Endothelial cell (in vitro differentiated cells): ENCODE measurements around the gene TBC1D9. TPM values are rescaled to one million over a fixed set of nuclear protein-coding genes. Genes with fewer than 3 reads are reported as not detected.
"Not testable (repeated sequence)": the region's sequence is repeated elsewhere in the genome, so short reads cannot be mapped to it uniquely, and the experiment has no call there.

Experiments
- DNase-seq: peaks from one replicate; pipeline ENCODE4 v3.0.0; 2021; ENCODE audit warnings: low spot score
- H3K27ac Mint-ChIP-seq: one replicate; pipeline ENCODE4 v1.8.0; 2021; ENCODE audit warnings: mixed read lengths, inconsistent platforms; ENCODE audit not compliant: unreplicated experiment
- H3K27me3 Mint-ChIP-seq: one replicate; pipeline ENCODE4 v1.8.0; 2021; ENCODE audit warnings: mild to moderate bottlenecking, moderate library complexity, mixed read lengths, inconsistent platforms; ENCODE audit not compliant: unreplicated experiment
- H3K36me3 Mint-ChIP-seq: one replicate; pipeline ENCODE4 v1.8.0; 2021; ENCODE audit warnings: mild to moderate bottlenecking, low read depth, mixed read lengths, inconsistent platforms; ENCODE audit not compliant: unreplicated experiment
- H3K4me1 Mint-ChIP-seq: one replicate; pipeline ENCODE4 v1.8.0; 2021; ENCODE audit warnings: mild to moderate bottlenecking, mixed read lengths, inconsistent platforms; ENCODE audit not compliant: unreplicated experiment
- H3K4me3 Mint-ChIP-seq: one replicate; pipeline ENCODE4 v1.8.0; 2021; ENCODE audit warnings: mild to moderate bottlenecking, mixed read lengths, inconsistent platforms; ENCODE audit not compliant: unreplicated experiment
- H3K9me3 Mint-ChIP-seq: one replicate; pipeline ENCODE4 v1.8.0; 2021; ENCODE audit warnings: mixed read lengths, inconsistent platforms; ENCODE audit not compliant: unreplicated experiment
- CTCF ChIP-seq: fragments of 200-600 bp; sonication (generic); IDR thresholded peaks from one replicate; pipeline ENCODE4 v1.5.0; 2021; ENCODE audit warnings: antibody characterized with exemption; ENCODE audit not compliant: unreplicated experiment
- total RNA-seq: library from RNA; stranded (reverse); fragmentation: NEBNext Ultra II Directional; extraction: Animal tissue kit (Norgen Biotek cat#: 25700); gene quantifications from one replicate; pipeline ENCODE4 v1.2.1, GENCODE V29; 2021; ENCODE audit not compliant: unreplicated experiment

Gene TBC1D9
- total RNA-seq, 1 donor from 2014 or later: 25.5 TPM

GRCh38 chr4:140750470-140750869 is 5.7 kb downstream of the TBC1D9 start:
- peaks cover 15% of the 10 kb centered on the region for H3K36me3 Mint-ChIP-seq
- no peak overlapping the region for H3K27ac Mint-ChIP-seq
- no peak overlapping the region for H3K4me3 Mint-ChIP-seq
- H3K9me3 Mint-ChIP-seq: no peaks in the 10 kb centered on the region
- peaks cover 3% of the 10 kb centered on the region for H3K27me3 Mint-ChIP-seq
- no peak for DNase-seq
- H3K4me1 Mint-ChIP-seq: peaks cover 16% of the 10 kb centered on the region
- TF ChIP-seq CTCF: no peak

GRCh38 chr4:140748171-140748570 is 8.0 kb downstream of the TBC1D9 start:
- H3K27ac Mint-ChIP-seq: no peak overlapping the region

GRCh38 chr4:140746546-140746945 is 9.6 kb downstream of the TBC1D9 start:
- H3K36me3 Mint-ChIP-seq, H3K27me3 Mint-ChIP-seq, H3K4me3 Mint-ChIP-seq, H3K27ac Mint-ChIP-seq, H3K9me3 Mint-ChIP-seq, H3K4me1 Mint-ChIP-seq, DNase-seq: not testable (repeated sequence)

More at GRCh38 chr4:140748171-140748570, 8.0 kb downstream of the TBC1D9 start:
- DNase-seq: no peak
- TF ChIP-seq CTCF: no peak
- Mint-ChIP-seq H3K4me1 (peaks cover 6% of the 10 kb centered on the region), H3K9me3 (no peaks in the 10 kb centered on the region), H3K4me3 (no peak overlapping the region), H3K36me3 (peaks cover 5% of the 10 kb centered on the region), H3K27me3 (no peaks in the 10 kb centered on the region)

- H3K36me3 Mint-ChIP-seq: no peaks in the 10 kb centered on the region
- H3K27ac Mint-ChIP-seq: no peak overlapping the region
- TF ChIP-seq CTCF: no peak
- no peak for DNase-seq
- H3K27me3 Mint-ChIP-seq: peaks cover 3% of the 10 kb centered on the region
- no peaks in the 10 kb centered on the region for H3K9me3 Mint-ChIP-seq
- H3K4me1 Mint-ChIP-seq: peaks cover 22% of the 10 kb centered on the region
- no peak overlapping the region for H3K4me3 Mint-ChIP-seq
Measured at GRCh38 chr4:140744421-140744820, 11.8 kb downstream of the TBC1D9 start.

GRCh38 chr4:140743194-140743931 is 12.8 kb downstream of the TBC1D9 start:
- Mint-ChIP-seq H3K27me3 (peaks cover 3% of the 10 kb centered on the region), H3K27ac (no peak overlapping the region), H3K4me1 (peaks cover 25% of the 10 kb centered on the region), H3K4me3 (no peak overlapping the region), H3K9me3 (no peaks in the 10 kb centered on the region), H3K36me3 (no peaks in the 10 kb centered on the region)
- TF ChIP-seq CTCF: no peak
- DNase-seq: no peak
